ENCODE measurements around the gene ABHD6. TPM values are rescaled to one million over a fixed set of nuclear protein-coding genes. Genes with fewer than 3 reads are reported as not detected.

The ABHD6 gene
- total RNA-seq, 1 donor, result 5.5 TPM

- no peak overlapping the region for H3K4me3 ChIP-seq (ENCODE audit: low read depth, low read length)
- DNase-seq (ENCODE audit: low read depth), result no peak
- TF ChIP-seq CTCF (IDR thresholded peaks at IDR 0.05; ENCODE audit: insufficient read depth, low read length), result no peak
Observed at GRCh38 chr3:58340594-58341244, 103.1 kb downstream of the ABHD6 start.

GRCh38 chr3:58341376-58341775 lies 103.8 kb downstream of the ABHD6 start:
- peak; percentile 29 for DNase-seq (ENCODE audit: low read depth)
- no peak for TF ChIP-seq CTCF (IDR thresholded peaks at IDR 0.05; ENCODE audit: insufficient read depth, low read length)
- H3K4me3 ChIP-seq (ENCODE audit: low read depth, low read length), result no peak overlapping the region

- no peak for DNase-seq (ENCODE audit: low read depth)
- H3K4me3 ChIP-seq (ENCODE audit: low read depth, low read length), result no peak overlapping the region
- TF ChIP-seq CTCF (IDR thresholded peaks at IDR 0.05; ENCODE audit: insufficient read depth, low read length), result no peak
Observed at GRCh38 chr3:58342676-58343075, 105.1 kb downstream of the ABHD6 start.

Small RNA genes within 50 kb of the gene (small RNA-seq; reads per million reads assigned to genes)
- gene AC098479.1, result not detected

Other genes with a start within 250 kb of the ABHD6 start
- 44.0 and 69.0 TPM in 2 replicates for gene FLNB, start 229.4 kb upstream of the ABHD6 start, total RNA-seq (ENCODE audit: low replicate concordance)
- not detected in 2 replicates for gene DNASE1L3, start 26.8 kb upstream of the ABHD6 start, total RNA-seq (ENCODE audit: low replicate concordance)
- gene RPP14, start 68.5 kb downstream of the ABHD6 start, total RNA-seq (ENCODE audit: low replicate concordance), result 10.8 and 19.0 TPM in 2 replicates
- gene HTD2, start 68.7 kb downstream of the ABHD6 start, total RNA-seq (ENCODE audit: low replicate concordance), result 8.5 and 9.9 TPM in 2 replicates
- 19.3 and 64.4 TPM in 2 replicates for gene PXK, start 95.1 kb downstream of the ABHD6 start, total RNA-seq (ENCODE audit: low replicate concordance)
- gene PDHB, start 196.0 kb downstream of the ABHD6 start, total RNA-seq (ENCODE audit: low replicate concordance), result 75.4 and 82.3 TPM in 2 replicates